ENCODE results near the gene SNIP1. TPM values are rescaled to one million over a fixed set of nuclear protein-coding genes. Genes with fewer than 3 reads are reported as not detected.
"Not testable (repeated sequence)": the region's sequence is repeated elsewhere in the genome, so short reads cannot be mapped to it uniquely, and the experiment has no call there.

Gene SNIP1
- total RNA-seq, 1 donor from 2014 or later: 6.9 TPM

DNA sequence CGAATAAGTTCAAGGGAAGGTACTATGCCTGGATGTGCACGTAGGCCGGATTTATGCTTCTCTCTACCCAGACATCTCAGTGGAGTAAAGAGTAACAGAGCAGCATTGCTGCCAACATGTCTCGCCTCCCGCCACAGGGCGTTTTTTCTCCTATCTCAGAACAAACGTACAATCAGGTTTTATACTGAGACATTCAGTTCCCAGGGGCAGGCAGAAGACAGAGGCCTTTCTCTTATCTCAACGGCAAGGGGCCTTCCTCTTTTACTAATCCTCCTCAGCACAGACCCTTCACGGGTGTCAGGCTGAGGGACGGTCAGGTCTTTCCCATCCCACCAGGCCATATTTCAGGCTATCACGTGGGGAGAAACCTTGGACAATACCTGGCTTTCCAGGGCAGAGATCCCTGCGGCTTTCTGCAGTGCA is 5.9 kb upstream of the SNIP1 start:
- DNase-seq (ENCODE audit: low spot score); ATAC-seq: not testable (repeated sequence)

DNA sequence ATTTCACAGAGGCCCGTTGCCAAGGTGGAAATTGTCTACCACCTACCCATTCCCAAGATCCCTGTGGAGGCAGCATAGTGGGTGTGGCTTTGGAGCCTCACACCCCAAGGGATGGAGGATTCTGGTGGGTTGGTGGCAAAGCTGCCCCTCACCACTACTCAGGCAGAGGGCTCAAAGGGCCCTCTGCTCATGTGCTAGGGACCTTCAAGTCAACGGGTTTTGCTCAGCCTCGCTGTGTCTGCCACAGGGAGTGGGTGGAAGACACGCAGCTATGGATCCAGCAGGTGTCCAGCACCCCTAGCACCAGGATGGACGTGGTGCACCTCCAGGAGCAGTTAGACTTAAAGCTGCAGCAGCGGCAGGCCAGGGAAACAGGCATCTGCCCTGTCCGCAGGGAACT is 5.0 kb upstream of the SNIP1 start:
- DNase-seq (ENCODE audit: low spot score): no peak
- ATAC-seq: no peak

DNA sequence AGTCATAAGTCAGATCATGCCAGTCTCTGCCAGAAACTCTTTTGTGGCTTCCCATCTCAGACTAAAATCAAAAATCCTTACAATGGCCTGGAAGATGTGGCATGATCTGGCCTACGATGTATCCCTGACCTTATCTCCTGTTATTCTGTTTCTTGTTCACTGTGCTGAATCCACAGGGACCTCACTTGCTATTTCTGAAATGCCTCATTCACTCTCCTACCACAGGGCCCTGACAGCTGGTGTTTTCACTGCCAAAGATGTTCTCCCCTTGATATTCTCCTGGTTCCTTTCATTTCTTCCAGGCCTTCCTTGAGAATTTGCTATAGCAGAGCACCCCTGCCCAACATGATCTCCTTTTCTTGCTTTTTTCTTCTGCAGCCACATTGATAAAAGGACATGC is 4.3 kb upstream of the SNIP1 start:
- ATAC-seq: no peak
- DNase-seq (ENCODE audit: low spot score): no peak

DNA sequence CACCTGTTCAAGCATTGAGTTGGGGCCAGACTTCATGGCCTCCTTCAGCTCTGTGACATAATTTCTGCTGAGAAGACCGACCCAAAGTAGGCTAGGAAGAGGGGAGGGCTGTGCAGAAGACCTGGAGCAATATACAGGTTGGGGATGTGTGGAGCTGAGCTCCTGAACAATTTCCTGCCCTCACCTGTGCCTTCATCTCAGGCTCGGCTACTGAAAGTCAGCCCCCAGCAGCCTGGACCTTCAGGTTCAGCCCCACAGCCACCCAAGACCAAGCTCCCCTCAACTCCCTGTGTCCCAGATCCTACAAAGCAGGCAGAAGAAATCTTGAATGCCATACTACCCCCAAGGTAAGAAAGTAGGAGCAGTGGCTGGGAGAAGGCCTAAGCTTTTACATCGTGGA is 3.3 kb upstream of the SNIP1 start:
- DNase-seq (ENCODE audit: low spot score) (no peak), ATAC-seq (no peak)

DNA sequence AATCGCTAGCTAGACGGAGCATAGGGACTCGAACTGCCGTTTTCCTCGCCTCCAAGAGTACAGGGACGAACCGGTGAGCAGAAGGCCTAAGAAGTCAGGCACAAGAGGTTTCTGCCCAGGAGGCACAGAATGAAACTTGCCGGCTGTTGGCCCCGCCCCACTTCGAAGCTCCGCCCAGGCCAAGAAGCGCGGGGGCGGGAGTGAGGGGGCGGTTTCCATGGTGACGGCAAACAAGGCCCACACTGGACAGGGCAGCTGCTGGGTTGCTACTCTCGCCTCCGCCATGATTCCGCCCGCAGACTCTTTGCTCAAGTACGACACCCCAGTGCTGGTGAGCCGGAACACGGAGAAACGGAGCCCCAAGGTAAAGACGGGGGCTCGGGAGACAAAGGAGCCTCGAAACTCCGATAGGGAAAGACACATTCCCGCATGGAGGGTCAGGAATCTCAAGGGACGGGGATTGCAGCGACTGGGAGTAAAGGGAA is 2.7 kb upstream of the SNIP1 start, which contains the start of gene DNALI1:
Gene DNALI1, plus strand, starts transcription at position 229 of the 485 bp plus-strand sequence. Its CDS starts 55 bp downstream, at position 284.
- ATAC-seq (peak; percentile 94), DNase-seq (ENCODE audit: low spot score) (peak; percentile 92)

DNA sequence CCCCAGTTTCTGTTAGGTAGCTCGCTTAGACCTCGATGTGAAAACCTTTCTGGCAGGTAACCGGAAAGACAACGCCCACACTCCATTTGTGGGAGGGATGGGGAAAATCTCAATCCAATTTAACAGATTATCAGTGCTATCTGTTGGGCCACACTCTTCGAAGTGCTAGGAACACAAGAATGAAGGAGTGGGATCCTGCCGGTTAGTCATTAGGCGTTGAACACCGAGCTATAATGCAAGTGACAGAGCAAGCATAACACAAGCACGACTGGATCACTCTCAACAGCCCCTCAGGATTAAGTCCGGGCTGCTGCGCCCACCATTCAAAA is 531 bp downstream of the SNIP1 start:
- no peak for ATAC-seq
- DNase-seq (ENCODE audit: low spot score): no peak

DNA sequence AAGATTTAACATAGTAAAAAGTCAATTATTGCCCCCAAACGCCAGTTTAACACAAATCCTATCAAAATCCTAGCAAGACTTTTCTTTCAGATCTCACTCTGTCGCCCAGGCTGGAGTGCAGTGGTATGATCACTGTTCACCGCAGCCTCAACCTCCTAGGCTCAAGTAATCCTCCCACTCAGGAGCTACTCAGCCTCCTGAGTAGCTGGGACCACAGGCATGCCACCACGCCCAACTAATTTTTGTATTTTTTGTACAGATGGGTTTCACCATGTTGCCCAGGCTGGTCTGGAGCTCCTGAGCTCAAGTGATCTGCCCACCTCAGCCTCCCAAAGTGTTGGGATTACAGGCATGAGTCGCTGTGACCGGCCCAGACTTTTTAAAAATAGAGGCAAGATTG is 4.8 kb downstream of the SNIP1 start:
- no peak for ATAC-seq
- DNase-seq (ENCODE audit: low spot score): no peak

DNA sequence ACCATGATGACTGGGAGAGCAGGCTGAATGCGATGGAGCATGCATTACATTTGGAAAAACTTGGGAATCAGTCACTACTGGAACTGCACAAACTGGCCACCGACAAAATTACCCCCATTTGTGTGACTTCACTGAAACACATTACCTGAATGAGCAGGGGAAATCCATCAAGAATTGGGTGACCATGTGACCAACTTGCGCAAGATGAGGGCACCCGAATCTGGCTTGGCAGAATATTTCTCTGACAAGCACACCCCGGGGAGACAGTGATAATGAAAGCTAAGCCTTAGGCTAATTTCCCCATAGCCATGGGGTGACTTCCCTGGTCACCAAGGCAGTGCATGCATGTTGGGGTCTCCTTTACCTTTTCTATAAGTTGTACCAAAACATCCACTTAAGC is 9.1 kb downstream of the SNIP1 start:
- DNase-seq (ENCODE audit: low spot score) (no peak), ATAC-seq (no peak)

DNA sequence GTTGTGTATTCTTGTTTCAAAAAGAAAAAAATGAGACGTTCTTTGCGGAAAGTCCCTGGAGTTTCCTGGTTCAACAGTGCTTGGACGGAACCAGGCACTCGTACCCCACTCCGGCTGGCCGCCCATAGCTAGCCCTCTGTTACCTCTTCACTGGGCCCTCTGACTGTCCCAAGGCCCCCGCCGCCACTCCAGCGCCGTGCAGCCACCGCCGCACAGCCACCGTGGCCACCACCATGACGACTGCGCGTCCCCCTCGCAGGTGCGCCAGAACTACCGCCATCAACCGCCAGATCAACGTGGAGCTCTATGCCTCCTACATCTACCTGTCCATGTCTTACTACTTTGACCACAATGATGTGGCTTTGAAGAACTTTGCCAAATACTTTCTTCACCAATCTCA is 9.6 kb downstream of the SNIP1 start:
- no peak for ATAC-seq
- DNase-seq (ENCODE audit: low spot score): no peak

DNA sequence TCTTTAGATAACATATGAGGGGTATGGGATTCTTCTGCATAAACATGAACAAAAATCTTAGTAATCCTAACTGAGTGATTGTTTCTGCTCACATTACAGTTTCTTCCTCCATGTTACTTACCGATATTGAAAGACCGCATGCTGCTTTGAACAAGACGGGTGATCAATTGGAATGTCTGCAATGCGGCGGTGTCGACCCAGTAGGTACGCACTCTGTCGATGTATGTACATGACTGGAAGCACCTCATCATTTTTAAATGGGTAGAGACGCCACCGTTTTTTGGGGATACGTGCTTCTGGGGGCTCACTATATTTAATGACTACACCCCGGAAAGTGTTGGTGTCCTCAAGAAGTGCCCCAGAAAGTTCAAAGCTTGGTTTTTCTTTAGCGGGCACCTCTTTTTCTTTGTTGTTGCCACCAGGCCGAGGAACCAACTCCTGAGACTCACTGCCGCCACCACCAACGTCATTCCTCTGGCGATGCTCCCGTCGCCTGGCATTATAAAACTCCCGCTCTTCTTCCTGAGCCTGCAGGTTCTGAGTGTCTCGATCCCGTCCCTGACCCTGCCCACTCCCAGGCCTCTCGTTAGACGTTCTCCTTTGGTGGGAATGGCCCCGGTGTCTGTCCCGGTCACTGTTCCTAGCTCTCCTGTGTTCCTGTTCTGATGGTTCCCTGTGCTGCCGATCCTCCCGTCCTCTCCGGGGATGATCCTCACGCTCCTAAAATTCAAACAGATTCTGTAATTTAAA is 13.9 kb downstream of the SNIP1 start:
- ATAC-seq: no peak
- DNase-seq (ENCODE audit: low spot score): no peak

DNA sequence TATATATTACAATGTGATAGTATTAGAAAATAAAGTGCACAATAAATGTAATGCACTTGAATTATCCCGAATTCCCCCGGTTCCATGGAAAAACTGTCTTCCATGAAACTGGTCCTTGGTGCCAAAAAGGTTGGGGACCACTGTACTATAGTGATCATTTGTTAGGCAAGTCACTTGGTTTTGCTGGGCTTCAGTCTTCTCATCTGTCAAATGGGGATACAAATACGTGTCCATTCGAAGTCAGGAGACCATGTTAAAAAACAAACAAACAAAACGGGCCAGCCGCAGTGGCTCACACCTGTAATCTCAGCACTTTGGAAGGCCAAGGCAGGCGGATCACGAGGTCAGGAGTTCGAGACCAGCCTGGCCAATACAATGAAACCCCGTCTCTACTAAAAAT is 14.9 kb downstream of the SNIP1 start:
- not testable (repeated sequence) for DNase-seq (ENCODE audit: low spot score); ATAC-seq

DNA sequence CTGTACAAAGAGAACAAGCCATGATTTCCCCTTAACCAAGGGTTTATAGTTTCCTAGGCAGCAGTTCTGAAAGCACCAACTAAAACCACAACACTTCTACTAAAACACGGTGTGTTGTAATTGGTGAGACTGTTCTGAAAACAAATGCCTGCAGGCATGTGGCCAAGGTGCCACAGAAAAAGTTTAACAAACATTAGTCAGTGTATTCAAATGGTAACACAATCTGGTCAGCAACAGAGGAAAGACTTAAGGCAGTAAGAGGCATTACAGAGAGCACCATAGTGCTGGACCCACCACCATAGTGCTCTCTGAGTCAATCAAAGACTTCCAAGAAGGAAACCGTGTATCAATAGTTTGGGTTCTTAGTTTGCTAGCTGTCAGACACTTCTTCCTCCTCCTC is 16.7 kb downstream of the SNIP1 start:
- no peak for DNase-seq (ENCODE audit: low spot score)
- peak; percentile 72 for ATAC-seq

DNA sequence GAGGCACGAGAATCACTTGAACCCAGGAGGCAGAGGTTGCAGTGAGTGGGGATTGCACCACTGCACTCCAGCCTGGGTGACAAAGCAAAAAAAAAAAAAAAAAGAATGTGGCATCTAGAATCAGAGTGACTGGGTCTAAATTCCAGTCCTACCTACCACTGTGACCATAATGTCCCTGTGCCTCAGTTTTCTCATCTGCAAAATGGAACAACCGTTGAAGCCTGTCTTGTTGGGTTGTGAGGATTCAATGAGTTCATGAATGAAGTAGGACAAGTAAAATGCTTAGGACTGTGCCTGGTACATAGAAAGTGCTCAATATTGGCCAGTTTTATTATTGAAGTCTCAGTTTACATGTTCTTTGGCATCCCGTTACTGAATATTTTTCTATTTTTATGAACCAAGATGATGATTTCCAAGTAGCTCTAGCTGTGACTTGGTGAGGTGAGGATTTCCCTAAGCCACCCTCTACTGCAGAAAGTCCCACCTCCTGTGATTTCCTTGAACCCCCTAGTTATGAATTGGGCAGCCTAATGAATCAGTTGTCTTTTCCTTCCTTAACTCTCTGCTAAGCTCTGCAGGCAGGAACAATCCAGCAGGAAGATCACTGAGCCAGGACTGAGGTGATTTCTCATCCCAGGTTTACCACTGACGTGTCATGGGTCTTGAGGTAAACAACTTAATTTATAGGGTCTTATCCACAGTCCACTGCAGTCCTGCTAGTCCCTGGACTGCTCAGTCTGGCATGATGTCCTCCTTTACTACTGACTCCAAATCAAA is 20.6 kb downstream of the SNIP1 start:
- ATAC-seq: no peak
- no peak for DNase-seq (ENCODE audit: low spot score)

DNA sequence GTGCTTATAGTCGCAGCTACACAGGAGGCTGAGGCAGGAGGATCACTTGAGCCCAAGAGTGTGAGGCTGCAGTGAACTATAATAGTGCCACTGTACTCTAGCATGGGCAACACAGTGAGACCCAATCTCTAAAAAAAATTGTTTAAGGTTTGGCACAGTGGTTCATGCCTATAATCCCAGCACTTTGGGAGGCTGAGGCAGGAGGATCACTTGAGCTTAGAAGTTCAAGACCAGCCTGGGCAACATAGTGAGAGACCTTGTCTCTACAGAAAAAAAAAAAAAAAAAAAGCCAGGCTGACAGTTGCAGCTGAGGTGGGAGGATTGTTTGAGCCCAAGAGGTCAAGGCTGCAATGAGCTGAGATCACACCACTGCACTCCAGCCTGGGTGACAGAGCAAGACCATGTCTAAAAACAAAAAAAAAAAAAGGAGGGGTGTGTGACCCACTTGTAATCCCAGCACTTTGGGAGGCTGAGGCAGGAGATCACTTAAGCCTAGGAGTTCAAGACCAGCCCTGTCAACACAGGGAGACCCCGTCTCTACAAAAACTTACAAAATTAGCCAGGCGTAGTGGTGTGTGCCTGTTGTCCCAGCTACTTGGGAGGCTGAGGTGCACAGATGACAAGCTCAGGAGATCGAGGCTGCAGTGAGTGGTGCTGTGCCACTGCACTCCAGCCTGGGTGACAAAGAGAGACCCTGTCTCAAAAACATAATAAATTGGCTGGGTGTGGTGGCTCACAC is 21.5 kb downstream of the SNIP1 start:
- peak; percentile 62 for ATAC-seq
- peak; percentile 48 for DNase-seq (ENCODE audit: low spot score)

DNA sequence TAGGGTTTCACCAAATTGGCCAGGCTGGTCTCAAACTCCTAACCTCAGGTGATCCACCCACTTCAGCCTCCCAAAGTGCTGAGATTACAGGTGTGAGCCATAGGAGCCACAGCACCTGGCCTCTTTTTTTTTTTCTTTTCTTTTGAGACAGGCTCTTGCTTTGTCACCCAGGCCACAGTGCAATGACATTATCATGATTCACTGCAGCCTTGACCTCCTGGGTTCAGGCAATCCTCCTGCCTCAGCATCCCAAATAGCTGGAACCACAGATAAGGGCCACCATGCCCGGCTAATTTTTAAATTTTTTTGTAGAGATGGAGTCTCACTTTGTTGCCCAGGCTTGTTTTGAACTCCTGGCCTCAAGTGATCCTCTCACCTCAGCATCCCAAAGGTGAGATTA is 24.2 kb downstream of the SNIP1 start:
- ATAC-seq: not testable (repeated sequence)
- DNase-seq (ENCODE audit: low spot score): peak; percentile 18

DNA sequence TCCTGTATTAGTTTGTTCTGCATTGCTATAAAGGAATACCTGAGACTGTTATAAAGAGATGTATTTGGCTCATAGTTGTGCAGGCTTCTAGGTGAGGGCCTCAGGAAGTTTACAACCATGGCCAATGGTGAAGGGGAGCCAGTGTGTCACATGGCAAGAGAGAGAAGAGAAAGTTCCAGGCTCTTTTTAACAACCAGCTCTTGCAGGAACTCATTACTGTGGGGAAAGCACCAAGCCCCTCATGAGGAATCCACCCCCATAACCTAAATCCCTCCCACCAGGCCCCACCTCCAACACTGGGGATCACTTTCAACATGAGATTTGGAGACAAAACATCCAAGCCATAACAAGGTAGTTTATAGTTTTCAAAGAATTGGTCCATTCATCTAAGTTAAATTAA is 34.5 kb downstream of the SNIP1 start:
- ATAC-seq (no peak), DNase-seq (ENCODE audit: low spot score) (no peak)

DNA sequence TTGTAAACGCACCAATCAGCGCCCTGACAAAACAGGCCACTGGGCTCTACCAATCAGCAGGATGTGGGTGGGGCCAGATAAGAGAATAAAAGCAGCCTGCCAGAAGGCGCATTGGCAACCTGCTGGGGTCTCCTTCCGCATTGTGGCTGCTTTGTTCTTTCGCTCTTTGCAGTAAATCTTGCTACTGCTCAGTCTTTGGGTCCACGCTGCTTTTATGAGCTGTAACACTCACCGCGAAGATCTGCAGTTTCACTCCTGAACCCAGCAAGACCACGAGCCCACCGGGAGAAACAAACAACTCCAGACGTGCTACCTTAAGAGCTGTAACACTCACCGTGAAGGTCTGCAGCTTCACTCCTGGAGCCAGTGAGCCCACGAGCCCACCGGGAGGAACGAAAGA is 35.2 kb downstream of the SNIP1 start:
- DNase-seq (ENCODE audit: low spot score); ATAC-seq: not testable (repeated sequence)

DNA sequence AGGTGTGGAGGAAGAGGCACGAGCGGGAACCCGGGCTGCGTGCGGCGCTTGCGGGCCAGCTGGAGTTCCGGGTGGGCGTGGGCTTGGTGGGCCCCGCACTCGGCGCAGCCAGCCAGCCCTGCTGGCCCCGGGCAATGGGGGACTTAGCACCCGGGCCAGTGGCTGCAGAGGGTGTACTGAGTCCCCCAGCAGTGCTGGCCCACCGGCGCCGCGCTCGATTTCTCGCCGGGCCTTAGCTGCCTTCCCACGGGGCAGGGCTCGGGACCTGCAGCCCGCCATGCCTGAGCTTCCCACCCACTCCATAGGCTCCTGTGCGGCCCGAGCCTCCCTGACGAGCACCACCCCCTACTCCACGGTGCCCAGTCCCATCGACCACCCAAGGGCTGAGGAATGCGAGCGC is 35.9 kb downstream of the SNIP1 start:
- not testable (repeated sequence) for ATAC-seq; DNase-seq (ENCODE audit: low spot score)

DNA sequence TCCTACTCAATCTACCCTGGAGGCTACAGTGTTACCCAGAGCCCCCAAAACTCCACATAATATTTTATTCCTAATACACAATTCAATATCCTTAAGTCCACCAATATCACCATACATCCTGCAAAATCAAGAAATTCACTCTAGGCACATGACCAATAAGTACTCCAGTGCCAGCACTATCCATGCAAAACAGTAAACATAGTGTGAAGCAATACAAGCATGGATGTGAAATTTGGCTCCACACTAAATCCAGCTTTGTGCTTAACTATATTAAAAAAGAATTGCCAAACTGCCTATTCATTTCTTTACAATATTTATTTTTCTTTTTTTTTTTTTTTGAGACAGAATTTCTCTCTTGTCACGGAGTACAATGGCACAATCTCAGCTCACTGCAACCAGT is 36.5 kb downstream of the SNIP1 start:
- ATAC-seq (no peak), DNase-seq (ENCODE audit: low spot score) (no peak)

DNA sequence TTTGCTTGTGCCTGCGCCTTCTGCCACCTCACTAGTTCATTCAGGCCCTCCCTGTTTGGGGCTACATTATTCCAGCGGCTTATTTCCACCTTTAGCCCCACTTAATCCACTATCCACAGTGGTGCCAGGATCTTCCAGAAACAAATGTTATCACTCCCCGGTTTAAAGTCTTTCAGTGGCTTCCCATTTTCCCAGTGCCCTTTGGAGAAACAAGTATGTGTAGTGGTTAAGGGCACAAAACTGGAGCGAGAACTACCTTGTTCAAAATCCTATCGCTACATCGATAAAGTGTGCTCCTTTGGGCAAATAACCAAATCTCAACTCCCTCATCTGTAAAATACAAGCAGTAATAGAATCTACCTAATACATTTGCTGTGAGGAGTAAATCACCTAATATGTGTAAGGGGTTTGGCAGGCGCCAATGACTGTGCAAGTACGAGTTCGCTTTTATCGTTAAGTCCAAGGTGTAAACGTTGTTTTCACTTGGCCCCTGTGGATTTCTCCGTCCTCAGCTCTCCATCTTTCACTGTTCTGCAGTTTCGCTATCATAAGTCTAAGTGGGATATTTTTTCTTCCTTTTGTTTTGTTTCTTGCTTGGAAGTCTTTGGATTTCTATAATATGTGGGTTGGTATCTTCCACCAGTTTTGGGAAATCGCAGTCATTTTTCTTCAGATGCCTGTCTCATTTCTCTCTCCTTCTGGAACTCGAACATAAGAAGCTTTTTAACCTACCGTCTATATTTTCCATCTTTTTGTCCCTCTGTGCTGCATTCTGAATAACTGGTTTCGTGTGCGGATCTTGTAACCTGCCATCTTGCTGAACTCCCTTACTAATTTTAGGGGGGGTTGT is 38.7 kb downstream of the SNIP1 start:
- no peak for ATAC-seq

More for the DNA sequence above, 38.7 kb downstream of the SNIP1 start:
- DNase-seq (ENCODE audit: low spot score): no peak
